DND-41 (cell line): ENCODE data around the gene CKB.

Experiments
- ATAC-seq: fragments of 200-7000 bp; cut with Tn5 transposase; 3 replicates; pipeline ENCODE4 v1.9.1; 2021; ENCODE audit warnings: low read depth; ENCODE audit not compliant: insufficient read depth
- DNase-seq: peaks from one replicate; pipeline ENCODE4 v3.0.0-alpha.2; 2020
- H2AFZ ChIP-seq: 2 replicates; pipeline ENCODE4 v1.6.0; 2012; ENCODE audit warnings: low read depth, low read length
- H3K27ac ChIP-seq: 2 replicates; pipeline ENCODE4 v1.5.1; 2012; ENCODE audit warnings: low read length, inconsistent platforms
- H3K27me3 ChIP-seq: fragments of 200-600 bp; sonication (generic); 2 replicates; pipeline ENCODE4 v1.6.0; 2012; ENCODE audit warnings: low read length, mild to moderate bottlenecking, inconsistent platforms; ENCODE audit not compliant: insufficient read depth, poor library complexity
- H3K36me3 ChIP-seq: 2 replicates; pipeline ENCODE4 v1.5.1; 2012; ENCODE audit warnings: low read length, inconsistent platforms; ENCODE audit not compliant: insufficient read depth
- H3K4me1 ChIP-seq: 2 replicates; pipeline ENCODE4 v1.5.1; 2012; ENCODE audit warnings: mild to moderate bottlenecking, low read length; ENCODE audit not compliant: insufficient read depth
- H3K4me2 ChIP-seq: 2 replicates; pipeline ENCODE4 v1.6.0; 2012; ENCODE audit warnings: mild to moderate bottlenecking, moderate library complexity, low read length, inconsistent platforms; ENCODE audit not compliant: insufficient read depth
- H3K4me3 ChIP-seq, 2 experiments: fragments of 200-600 bp in 1 of 2; shearing (Covaris generic) in 1 of 2; 2 replicates each; pipeline ENCODE4 v1.5.1; 2012 to 2016; ENCODE audit warnings: inconsistent platforms in 2 of 2, low read length in 2 of 2, mild to moderate bottlenecking in 2 of 2, low read depth in 1 of 2, moderate library complexity in 1 of 2
- H3K79me2 ChIP-seq: 2 replicates; pipeline ENCODE4 v1.6.0; 2012; ENCODE audit warnings: low read length, inconsistent platforms; ENCODE audit not compliant: insufficient read depth
- H3K9ac ChIP-seq: 2 replicates; pipeline ENCODE4 v1.6.0; 2012; ENCODE audit warnings: low read depth, mild to moderate bottlenecking, inconsistent platforms, low read length, moderate library complexity
- H3K9me3 ChIP-seq: 2 replicates; pipeline ENCODE4 v1.5.1; 2012; ENCODE audit warnings: low read length, moderate library complexity, mild to moderate bottlenecking, inconsistent platforms; ENCODE audit not compliant: insufficient read depth, severe bottlenecking
- H4K20me1 ChIP-seq: 2 replicates; pipeline ENCODE4 v1.6.0; 2012; ENCODE audit warnings: low read length; ENCODE audit not compliant: insufficient read depth
- CTCF ChIP-seq: IDR thresholded peaks from 2 replicates; pipeline ENCODE4 v1.5.1; 2012; ENCODE audit warnings: borderline replicate concordance, low read length, moderate library complexity, mild to moderate bottlenecking; ENCODE audit not compliant: poor library complexity, severe bottlenecking; ENCODE audit errors: extremely low read depth
- EZH2 ChIP-seq: IDR thresholded peaks from 3 replicates; pipeline ENCODE4 v1.6.1; 2012; ENCODE audit warnings: borderline replicate concordance, low read depth, mild to moderate bottlenecking, moderate library complexity, low read length, inconsistent platforms; ENCODE audit not compliant: severe bottlenecking

Gene CKB

GRCh38 chr14:103519043-103519836 is 3.4 kb downstream of the CKB start:
- Histone ChIP-seq H3K9me3 (no peaks in the 10 kb centered on the region), H4K20me1 (0 out of 2 replicates have a peak, but pooled peaks cover 10% of the 10 kb centered on the region), H2AFZ (no peak overlapping the region), H3K9ac (no peak overlapping the region; the same call in 1 of the 2 replicates), H3K27ac (no peak overlapping the region), H3K4me1 (peaks cover 8% of the 10 kb centered on the region; the same call in 1 of the 2 replicates), H3K27me3 (no peaks in the 10 kb centered on the region), H3K36me3 (no peaks in the 10 kb centered on the region), H3K4me3 (no peak overlapping the region), H3K4me2 (no peak overlapping the region), H3K79me2 (no peaks in the 10 kb centered on the region)
- ATAC-seq (no peak), DNase-seq (no peak)
- TF ChIP-seq EZH2 (no peak), CTCF (no peak)

- no peak overlapping the region for H3K9ac ChIP-seq
- no peak overlapping the region for H3K4me3 ChIP-seq
- no peak overlapping the region for H3K4me2 ChIP-seq
Observed at GRCh38 chr14:103518422-103519042, 4.1 kb downstream of the CKB start.

DNA sequence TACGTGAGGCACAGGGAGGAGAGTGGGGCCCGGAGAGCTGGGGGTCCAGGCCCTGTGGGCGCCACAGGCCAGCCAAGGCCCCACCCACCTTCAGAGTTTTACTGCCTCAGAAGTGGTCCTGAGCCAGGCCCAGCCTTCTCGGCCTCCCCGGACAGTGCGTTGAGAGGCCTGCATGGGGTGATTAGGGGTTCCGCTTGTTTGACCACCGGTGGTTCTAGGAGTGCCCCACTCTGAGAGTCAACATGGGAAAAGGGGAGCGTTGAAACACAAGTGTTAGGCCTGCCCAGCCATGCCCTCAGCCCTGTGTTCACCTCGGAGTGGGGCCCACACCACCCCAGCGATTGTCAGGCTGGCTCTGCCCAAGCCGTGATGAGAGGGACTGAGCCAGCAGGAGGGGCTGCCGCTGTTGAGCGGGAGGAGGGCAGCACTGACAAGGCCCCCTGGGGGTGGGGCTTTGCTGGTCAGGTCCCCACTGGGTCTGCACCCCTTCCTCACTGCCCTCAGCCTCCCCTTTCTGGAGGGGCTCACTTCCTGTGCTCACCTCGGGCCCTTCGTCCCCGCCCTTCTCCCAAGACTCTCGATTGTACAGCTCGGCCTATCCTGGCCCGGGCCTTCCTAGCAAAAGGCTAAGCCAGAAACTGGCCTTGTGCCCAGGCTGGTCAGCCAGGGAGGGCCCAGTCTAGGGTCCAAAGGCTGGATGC is 4.8 kb downstream of the CKB start:
- H3K4me2 ChIP-seq = no peak overlapping the region
- ATAC-seq (no peak), DNase-seq (no peak)
- no peaks in the 10 kb centered on the region for H3K27me3 ChIP-seq
- TF ChIP-seq EZH2 = no peak
- no peak for TF ChIP-seq CTCF
- no peak overlapping the region for H3K9ac ChIP-seq
- H3K36me3 ChIP-seq = no peaks in the 10 kb centered on the region
- 0 out of 2 replicates have a peak, but pooled peaks cover 10% of the 10 kb centered on the region for H4K20me1 ChIP-seq
- H3K4me1 ChIP-seq = peaks cover 8% of the 10 kb centered on the region; the same call in 1 of the 2 replicates
- no peak overlapping the region for H3K27ac ChIP-seq
- no peak overlapping the region for H3K4me3 ChIP-seq
- no peak overlapping the region for H2AFZ ChIP-seq
- no peaks in the 10 kb centered on the region for H3K9me3 ChIP-seq
- no peaks in the 10 kb centered on the region for H3K79me2 ChIP-seq

More at GRCh38 chr14:103518422-103519042, 4.1 kb downstream of the CKB start:
- Histone ChIP-seq H3K4me1 (peaks cover 8% of the 10 kb centered on the region; the same call in 1 of the 2 replicates), H2AFZ (no peak overlapping the region), H3K27me3 (no peaks in the 10 kb centered on the region), H3K36me3 (no peaks in the 10 kb centered on the region), H3K27ac (no peak overlapping the region), H3K79me2 (no peaks in the 10 kb centered on the region), H4K20me1 (0 out of 2 replicates have a peak, but pooled peaks cover 10% of the 10 kb centered on the region), H3K9me3 (no peaks in the 10 kb centered on the region)
- ATAC-seq (peak; percentile 70), DNase-seq (peak; percentile 63)
- no peak for TF ChIP-seq EZH2
- TF ChIP-seq CTCF = peak; percentile 98
